ENCODE data around the gene CARD8.
A peak's percentile ranks its signal among the peaks of the same experiment; 100 is the strongest.
"Not testable (repeated sequence)": the region's sequence is repeated elsewhere in the genome, so short reads cannot be mapped to it uniquely, and the experiment has no call there.

CARD8 gene, protein sequence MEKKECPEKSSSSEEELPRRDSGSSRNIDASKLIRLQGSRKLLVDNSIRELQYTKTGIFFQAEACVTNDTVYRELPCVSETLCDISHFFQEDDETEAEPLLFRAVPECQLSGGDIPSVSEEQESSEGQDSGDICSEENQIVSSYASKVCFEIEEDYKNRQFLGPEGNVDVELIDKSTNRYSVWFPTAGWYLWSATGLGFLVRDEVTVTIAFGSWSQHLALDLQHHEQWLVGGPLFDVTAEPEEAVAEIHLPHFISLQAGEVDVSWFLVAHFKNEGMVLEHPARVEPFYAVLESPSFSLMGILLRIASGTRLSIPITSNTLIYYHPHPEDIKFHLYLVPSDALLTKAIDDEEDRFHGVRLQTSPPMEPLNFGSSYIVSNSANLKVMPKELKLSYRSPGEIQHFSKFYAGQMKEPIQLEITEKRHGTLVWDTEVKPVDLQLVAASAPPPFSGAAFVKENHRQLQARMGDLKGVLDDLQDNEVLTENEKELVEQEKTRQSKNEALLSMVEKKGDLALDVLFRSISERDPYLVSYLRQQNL

DNA sequence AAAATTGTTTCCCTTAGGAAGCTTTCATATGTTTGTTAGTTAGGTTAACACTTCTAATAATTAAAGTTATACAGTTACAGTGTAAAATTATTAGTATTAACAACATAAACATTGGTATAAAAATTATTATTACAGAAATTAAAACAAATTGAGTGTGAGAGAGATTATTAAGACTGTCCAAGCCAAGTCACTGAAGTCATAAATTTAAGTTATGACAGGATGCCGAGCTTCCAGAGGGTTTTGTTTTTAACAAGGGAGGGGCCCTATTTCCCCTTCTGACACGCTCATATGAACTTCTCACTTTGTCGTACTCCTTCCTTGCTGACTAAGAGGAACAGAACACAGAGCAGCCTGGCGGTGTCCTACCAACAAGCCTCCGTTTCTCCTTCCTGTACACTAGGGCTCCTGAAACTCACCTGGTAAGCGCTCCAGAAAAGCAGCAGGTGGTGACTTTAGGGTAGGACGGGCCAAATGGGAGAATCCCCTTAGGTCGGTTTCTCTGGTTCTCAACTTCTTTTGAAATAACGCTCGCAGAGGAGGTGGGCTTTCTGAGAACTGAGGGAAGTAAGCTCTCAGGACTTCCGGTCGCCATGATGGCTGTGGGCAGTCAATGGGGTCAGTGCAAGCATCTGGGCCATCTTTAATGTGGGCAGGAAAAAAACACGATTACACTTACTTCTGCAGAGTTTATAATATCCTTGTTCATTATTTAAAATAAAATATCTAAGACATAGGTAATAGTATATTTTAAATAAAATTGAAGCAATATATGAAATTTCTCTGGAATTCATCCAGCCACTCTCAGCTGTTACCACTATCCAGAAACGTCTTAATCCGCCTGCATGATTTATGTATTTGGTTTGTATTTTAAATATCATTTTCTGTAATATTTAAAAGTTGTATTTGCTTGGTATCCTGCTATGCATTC is at the start of gene CARD8:
CARD8 (minus strand) TSS at position 537 of the 928 bp plus-strand sequence. CDS start 14,892 bp downstream, outside the sequence.
- peak; percentile 59 to 77 for DNase-seq

GRCh38 chr19:48303866-48304265 is 48.2 kb upstream of the CARD8 start:
- no peak for DNase-seq

DNA sequence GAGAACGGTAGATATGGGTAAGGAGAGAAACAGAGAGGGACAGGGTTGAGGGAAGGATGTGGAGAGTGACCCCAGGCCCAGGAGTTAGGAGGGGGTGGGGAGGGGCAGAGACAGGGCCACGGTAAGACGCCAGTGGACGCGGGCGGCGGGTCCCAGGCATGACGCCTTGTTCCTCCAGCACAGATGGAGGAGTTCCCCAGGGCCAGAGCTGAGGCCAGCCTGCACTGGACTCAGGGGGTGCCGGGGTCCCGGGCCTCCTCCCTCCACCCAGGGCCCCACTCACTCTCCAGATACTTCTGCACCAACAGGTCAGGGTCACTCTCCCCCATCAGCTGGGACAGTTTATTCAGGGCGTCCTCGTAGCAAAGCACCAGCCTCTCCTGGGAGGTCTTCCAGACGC is 47.7 kb upstream of the CARD8 start:
- DNase-seq: no peak

- no peak for DNase-seq
These were observed 46.9 kb upstream of the CARD8 start for GRCh38 chr19:48302600-48302959.

- no peak for DNase-seq
These were observed 46.3 kb upstream of the CARD8 start for GRCh38 chr19:48301886-48302599.

DNA sequence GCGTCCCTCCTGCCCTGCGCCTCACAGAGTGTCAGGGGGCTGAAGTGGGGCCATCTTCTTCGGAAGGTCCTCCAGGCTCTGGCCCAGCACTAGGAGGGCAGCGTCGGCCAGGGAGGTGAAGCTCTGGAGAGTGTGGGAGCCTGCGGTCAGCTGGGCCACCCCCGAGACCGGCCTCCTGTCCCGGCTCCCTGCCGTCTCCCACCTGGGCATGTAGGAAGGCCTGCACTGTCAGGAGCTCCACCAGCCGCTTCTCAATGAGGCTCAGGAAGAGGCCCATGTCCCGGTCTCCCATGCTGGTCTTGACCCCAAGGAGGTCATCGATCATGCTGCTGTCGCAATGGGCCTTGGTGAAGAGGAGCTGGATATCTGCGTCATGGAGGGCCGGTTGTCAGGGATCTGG is 42.3 kb upstream of the CARD8 start:
- no peak for DNase-seq

GRCh38 chr19:48296963-48297734 is 41.4 kb upstream of the CARD8 start:
- no peak for DNase-seq

DNA sequence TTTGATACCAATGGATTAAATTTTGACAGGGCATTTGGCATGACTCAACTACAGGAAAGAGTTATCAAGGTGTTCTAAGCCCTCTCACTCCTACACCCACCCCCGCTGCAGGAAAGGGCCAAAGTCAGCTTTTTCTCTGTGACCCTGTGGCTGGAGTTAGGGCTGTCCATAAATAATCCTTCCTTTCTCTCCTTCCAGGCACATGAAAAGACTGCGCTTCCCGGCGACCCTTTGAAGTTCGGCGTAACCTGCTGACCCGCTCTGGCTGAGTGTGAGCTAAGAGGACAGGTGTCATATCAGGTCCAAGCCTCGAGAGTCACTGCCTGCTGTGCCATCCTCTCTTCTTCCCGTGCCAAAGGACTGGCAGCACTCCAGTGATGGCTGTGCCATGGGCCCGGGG is 39.7 kb upstream of the CARD8 start:
- no peak for DNase-seq

DNA sequence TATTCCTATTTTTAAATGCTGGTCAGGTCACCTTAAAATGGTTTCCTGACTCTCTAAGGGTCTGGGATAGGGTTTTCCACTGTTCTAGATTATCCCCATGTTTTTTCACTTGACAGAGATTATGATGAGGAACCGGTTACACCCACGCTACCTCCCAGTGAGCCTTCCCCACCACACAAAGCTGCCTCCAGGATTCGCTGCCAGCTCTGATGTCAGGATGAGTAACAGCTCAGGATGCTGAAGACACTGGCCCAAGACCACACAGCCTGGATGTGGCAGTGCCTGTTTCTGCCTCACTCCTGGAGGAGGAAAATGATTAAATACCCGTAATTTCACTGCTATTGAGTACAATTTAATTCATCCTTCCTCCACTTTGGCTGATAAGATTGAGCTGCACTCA is 37.1 kb upstream of the CARD8 start:
- DNase-seq: no peak

GRCh38 chr19:48291489-48291815 is 35.7 kb upstream of the CARD8 start:
- not testable (repeated sequence) for DNase-seq

DNA sequence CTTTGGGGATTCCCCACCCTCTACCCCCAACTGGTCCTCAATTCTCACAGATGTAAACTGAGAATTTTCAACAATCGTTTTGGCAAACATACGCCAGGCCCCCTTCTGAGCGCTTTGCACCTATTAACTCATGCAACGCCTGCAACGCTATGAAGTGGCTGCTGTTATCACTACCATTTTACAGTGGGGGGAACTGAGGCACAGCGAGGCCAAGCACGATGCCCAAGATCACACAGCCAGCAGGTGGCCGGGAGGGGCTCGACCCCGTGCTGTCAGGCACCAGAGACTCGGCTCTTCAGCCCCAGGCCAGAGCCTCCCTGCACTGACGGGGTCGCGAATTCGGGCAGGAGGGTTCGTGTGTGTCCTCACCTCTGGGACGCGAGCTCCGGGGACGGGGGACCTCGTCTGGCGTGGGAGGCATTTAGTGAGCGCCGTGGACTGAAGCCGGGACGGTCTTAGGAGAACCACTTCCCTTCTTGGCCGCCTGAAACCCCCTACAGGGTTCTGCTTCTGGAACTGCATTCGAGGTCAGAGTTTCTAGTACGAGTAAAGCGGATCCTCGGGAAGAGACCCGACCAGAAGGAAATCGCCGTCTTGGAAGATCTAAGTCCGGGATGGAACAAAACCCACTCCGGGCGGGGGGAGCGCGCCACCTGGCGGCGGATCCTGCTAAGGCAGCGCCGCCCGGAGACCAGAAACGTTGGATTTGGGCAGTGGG is 35.2 kb upstream of the CARD8 start:
- peak; percentile 33 to 68 for DNase-seq

DNA sequence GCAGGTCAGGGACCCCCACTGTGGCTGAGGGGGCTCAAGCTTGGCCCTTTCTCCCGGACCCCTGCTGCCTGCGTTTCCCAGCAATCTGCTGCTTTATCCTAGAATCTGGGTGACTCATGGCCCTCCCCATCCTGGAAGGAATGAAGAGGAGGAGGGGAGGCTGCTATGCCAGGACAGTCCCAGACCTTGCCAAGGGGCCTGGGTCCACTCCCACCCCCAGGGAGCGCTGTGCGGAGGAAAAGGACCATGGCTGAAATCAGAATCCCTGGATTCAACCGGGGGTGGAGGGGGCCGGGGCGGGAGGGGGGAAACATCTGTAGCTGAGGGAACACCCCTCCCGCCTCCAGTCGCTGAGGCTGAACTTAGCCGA is 34.7 kb upstream of the CARD8 start:
- DNase-seq: no peak

GRCh38 chr19:48287748-48288147 is 32.0 kb upstream of the CARD8 start:
- no peak for DNase-seq

- DNase-seq: no peak
These were observed 29.2 kb upstream of the CARD8 start for GRCh38 chr19:48284896-48285295.

- DNase-seq: no peak
These were observed 28.2 kb upstream of the CARD8 start for GRCh38 chr19:48283908-48284307.

DNA sequence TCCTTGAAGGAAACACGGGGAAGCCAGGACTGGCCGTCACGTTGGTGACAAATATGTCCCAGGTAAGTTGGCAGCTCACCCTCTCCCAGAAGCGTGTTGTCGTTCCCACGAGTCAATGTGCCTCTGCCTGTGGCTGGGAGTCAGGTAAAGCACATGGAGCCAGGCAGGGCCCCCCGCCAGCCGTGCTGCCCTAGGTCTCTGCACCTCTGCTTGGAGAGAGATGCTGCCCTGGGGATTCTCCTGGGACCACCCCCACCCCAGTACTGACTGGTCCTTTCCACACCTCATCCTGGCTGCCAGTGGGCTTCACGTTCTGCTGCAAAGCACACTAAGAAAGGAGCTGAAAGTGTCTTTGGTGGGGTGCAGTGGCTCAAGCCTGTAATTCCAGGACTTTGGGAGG is 24.0 kb upstream of the CARD8 start:
- DNase-seq: no peak

GRCh38 chr19:48274938-48275337 is 19.2 kb upstream of the CARD8 start:
- no peak for DNase-seq

GRCh38 chr19:48274173-48274572 is 18.5 kb upstream of the CARD8 start:
- no peak for DNase-seq

GRCh38 chr19:48271531-48272151 is 15.9 kb upstream of the CARD8 start:
- DNase-seq: no peak

DNA sequence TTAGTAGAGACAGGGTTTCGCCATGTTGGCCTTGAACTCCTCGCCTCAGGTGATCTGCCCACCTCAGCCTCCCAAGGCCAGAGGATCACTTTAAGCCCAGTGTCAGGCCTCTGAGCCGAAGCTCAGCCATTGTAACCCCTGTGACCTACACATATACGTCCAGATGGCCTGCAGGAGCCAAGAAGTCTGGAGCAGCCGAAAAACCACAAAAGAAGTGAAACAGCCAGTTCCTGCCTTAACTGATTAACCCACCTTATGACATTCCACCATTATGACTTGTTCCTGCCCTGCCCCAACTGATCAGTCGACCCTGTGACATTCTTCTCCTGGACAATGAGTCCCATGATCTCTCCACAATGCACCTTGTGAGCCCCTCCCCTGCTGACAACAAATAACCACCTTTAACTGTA is 13.9 kb upstream of the CARD8 start:
- not testable (repeated sequence) for DNase-seq

DNA sequence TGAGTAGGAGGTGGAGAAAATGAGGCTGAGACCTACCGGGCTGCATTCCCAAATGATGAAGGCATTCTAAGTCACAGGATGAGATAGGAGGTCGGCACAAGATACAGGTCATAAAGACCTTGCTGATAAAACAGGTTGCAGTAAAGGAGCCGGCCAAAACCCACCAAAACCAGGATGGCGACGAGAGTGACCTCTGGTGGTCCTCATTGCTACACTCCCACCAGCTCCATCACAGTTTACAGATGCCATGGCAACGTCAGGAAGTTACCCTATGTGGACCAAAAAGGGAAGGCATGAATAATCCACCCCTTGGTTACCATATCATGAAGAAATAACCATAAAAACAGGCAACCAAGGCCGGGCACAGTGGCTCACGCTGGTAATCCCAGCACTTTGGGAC is 9.6 kb upstream of the CARD8 start:
- DNase-seq: not testable (repeated sequence)
